H1 (cell line): ENCODE results near the gene PDSS1. TPM values are rescaled to one million over a fixed set of nuclear protein-coding genes. Genes with fewer than 3 reads are reported as not detected.

Experiments used
- CTCF ChIA-PET: fragments of 300-600 bp; sonication (Branson Sonifier 250); formaldehyde crosslinking; loops from one replicate; lab custom pipeline; 2021; ENCODE audit not compliant: partially characterized antibody; lab: Charles Lee
- POLR2A ChIA-PET: fragments of 300-600 bp; sonication (Branson Sonifier 250); formaldehyde crosslinking; loops from one replicate; lab custom pipeline; 2021; ENCODE audit warnings: inconsistent platforms; ENCODE audit not compliant: partially characterized antibody; lab: Charles Lee
- DNase-seq, 2 experiments: peaks; one replicate each; pipeline versions ENCODE4 v3.0.0 to v3.0.0-alpha.2; 2010 to 2022; ENCODE audit warnings: low spot score in 2 of 2, low read depth in 1 of 2, mixed read lengths in 1 of 2
- FAIRE-seq: peaks from 2 replicates; lab custom pipeline; 2011; peaks lifted over from hg19 to GRCh38; lab: Jason Lieb, UNC
- H2AFZ ChIP-seq: 2 replicates; pipeline ENCODE4 v1.8.1; 2012; ENCODE audit warnings: low read length, inconsistent platforms
- H2AK5ac ChIP-seq: 2 replicates; pipeline ENCODE4 v1.6.1; 2013; ENCODE audit warnings: low read depth, low read length
- H2BK120ac ChIP-seq: replicated peaks from 2 replicates; pipeline ENCODE3; 2013; ENCODE audit warnings: low read depth, low read length, inconsistent platforms
- H2BK12ac ChIP-seq: 2 replicates; pipeline ENCODE4 v1.6.1; 2013; ENCODE audit warnings: low read depth, low read length
- H2BK15ac ChIP-seq: 2 replicates; pipeline ENCODE4 v1.6.1; 2013; ENCODE audit warnings: low read length
- H2BK20ac ChIP-seq: 2 replicates; pipeline ENCODE4 v1.6.1; 2013; ENCODE audit warnings: low read length
- H2BK5ac ChIP-seq: 2 replicates; pipeline ENCODE4 v1.6.1; 2013; ENCODE audit warnings: low read depth, low read length
- H3K14ac ChIP-seq: 2 replicates; pipeline ENCODE4 v1.6.1; 2013; ENCODE audit warnings: inconsistent platforms; ENCODE audit not compliant: insufficient read length
- H3K18ac ChIP-seq: 2 replicates; pipeline ENCODE4 v1.6.1; 2013; ENCODE audit warnings: low read length; ENCODE audit errors: extremely low read depth
- H3K23ac ChIP-seq: 2 replicates; pipeline ENCODE4 v1.6.1; 2013; ENCODE audit warnings: inconsistent platforms; ENCODE audit not compliant: insufficient read length
- H3K23me2 ChIP-seq: 2 replicates; pipeline ENCODE4 v1.6.1; 2013; ENCODE audit warnings: low read depth, low read length
- H3K27ac ChIP-seq: 2 replicates; pipeline ENCODE4 v1.6.1; 2011; ENCODE audit warnings: low read depth, low read length, inconsistent platforms
- H3K27me3 ChIP-seq, 4 experiments: replicated peaks in 1 of 4; 1 replicate in 1 of 4; 2 replicates in 3 of 4; pipeline versions ENCODE4 v1.6.1 to v1.8.1; 2011 to 2013; ENCODE audit warnings: low read length in 3 of 4, mild to moderate bottlenecking in 3 of 4, inconsistent platforms in 2 of 4, mixed read lengths in 2 of 4, moderate library complexity in 1 of 4; ENCODE audit not compliant: control insufficient read depth in 3 of 4, insufficient read depth in 3 of 4; ENCODE audit errors: extremely low read depth in 1 of 4
- H3K36me3 ChIP-seq, 4 experiments: 2 replicates each; pipeline versions ENCODE4 v1.6.1 to v1.8.1; 2011 to 2013; ENCODE audit warnings: mild to moderate bottlenecking in 4 of 4, low read length in 3 of 4, moderate library complexity in 2 of 4, control low read depth in 1 of 4, inconsistent platforms in 1 of 4; ENCODE audit not compliant: insufficient read depth in 4 of 4, control insufficient read depth in 2 of 4
- H3K4ac ChIP-seq: replicated peaks from 2 replicates; pipeline ENCODE3; 2013; ENCODE audit warnings: low read length, low read depth, mixed read lengths, inconsistent platforms; ENCODE audit not compliant: insufficient read length
- H3K4me1 ChIP-seq, 4 experiments: replicated peaks in 1 of 4; 1 replicate in 1 of 4; 2 replicates in 3 of 4; pipeline versions ENCODE4 v1.6.1 to v1.8.1; 2011 to 2013; ENCODE audit warnings: low read length in 3 of 4, inconsistent platforms in 2 of 4, mixed read lengths in 1 of 4; ENCODE audit not compliant: insufficient read depth in 4 of 4, control insufficient read depth in 3 of 4
- H3K4me2 ChIP-seq, 2 experiments: 2 replicates each; pipeline versions ENCODE4 v1.6.1 to v1.8.1; 2011 to 2013; ENCODE audit warnings: low read depth in 2 of 2, low read length in 2 of 2, control low read depth in 1 of 2, inconsistent platforms in 1 of 2, mild to moderate bottlenecking in 1 of 2; ENCODE audit not compliant: insufficient read depth in 1 of 2
- H3K4me3 ChIP-seq, 4 experiments: fragments of 200-600, 300-600 bp in 1 of 4; sonication (generic), shearing (Covaris generic), sonication (Bioruptor Twin) in 1 of 4; 2 replicates each; pipeline versions ENCODE4 v1.5.1 to v1.8.1; 2011 to 2016; ENCODE audit warnings: low read length in 4 of 4, low read depth in 3 of 4, control low read depth in 2 of 4, inconsistent platforms in 2 of 4, mild to moderate bottlenecking in 2 of 4, mixed read lengths in 1 of 4, moderate library complexity in 1 of 4; ENCODE audit not compliant: insufficient read depth in 2 of 4; ENCODE audit errors: extremely low read depth in 1 of 4
- H3K56ac ChIP-seq: replicated peaks from 2 replicates; pipeline ENCODE3; 2013; ENCODE audit warnings: low read depth, mild to moderate bottlenecking, mixed read lengths, low read length, inconsistent platforms; ENCODE audit not compliant: insufficient read length
- H3K79me1 ChIP-seq: 2 replicates; pipeline ENCODE4 v1.6.1; 2013; ENCODE audit warnings: low read depth, low read length, control low read depth
- H3K79me2 ChIP-seq, 2 experiments: 2 replicates each; pipeline versions ENCODE4 v1.6.1 to v1.8.1; 2012 to 2013; ENCODE audit warnings: low read length in 2 of 2, mild to moderate bottlenecking in 2 of 2, inconsistent platforms in 1 of 2; ENCODE audit not compliant: insufficient read depth in 2 of 2, control insufficient read depth in 1 of 2
- H3K9ac ChIP-seq, 4 experiments: replicated peaks in 1 of 4; 1 replicate in 1 of 4; 2 replicates in 3 of 4; pipeline versions ENCODE4 v1.6.1 to v1.8.1; 2011 to 2013; ENCODE audit warnings: low read depth in 3 of 4, low read length in 3 of 4, control low read depth in 2 of 4, mild to moderate bottlenecking in 2 of 4, moderate library complexity in 2 of 4, inconsistent platforms in 1 of 4; ENCODE audit errors: extremely low read depth in 1 of 4
- H3K9me3 ChIP-seq, 2 experiments: 2 replicates each; pipeline versions ENCODE4 v1.6.1 to v1.8.1; 2012 to 2013; ENCODE audit warnings: mild to moderate bottlenecking in 2 of 2, moderate library complexity in 2 of 2, control low read depth in 1 of 2, inconsistent platforms in 1 of 2, low read depth in 1 of 2, low read length in 1 of 2, mixed read lengths in 1 of 2; ENCODE audit not compliant: insufficient read depth in 2 of 2
- H4K20me1 ChIP-seq, 2 experiments: replicated peaks in 1 of 2; 2 replicates each; pipeline versions ENCODE3 to v1.8.1; 2011 to 2013; ENCODE audit warnings: inconsistent platforms in 2 of 2, low read length in 2 of 2, mild to moderate bottlenecking in 1 of 2; ENCODE audit not compliant: insufficient read depth in 2 of 2, control insufficient read depth in 1 of 2
- H4K5ac ChIP-seq: 2 replicates; pipeline ENCODE4 v1.6.1; 2013; ENCODE audit warnings: low read length, low read depth, mixed read lengths, inconsistent platforms; ENCODE audit not compliant: insufficient read length
- H4K8ac ChIP-seq: 2 replicates; pipeline ENCODE4 v1.8.0; 2013; ENCODE audit warnings: mild to moderate bottlenecking, moderate library complexity, low read length, inconsistent platforms; ENCODE audit not compliant: insufficient read depth; ENCODE audit errors: extremely low read depth
- H4K91ac ChIP-seq: replicated peaks from 2 replicates; pipeline ENCODE3; 2013; ENCODE audit warnings: low read length, mixed read lengths, inconsistent platforms; ENCODE audit not compliant: insufficient read length
- POLR2A ChIP-seq, 2 experiments: IDR thresholded peaks; 1 replicate in 1 of 2; 2 replicates in 1 of 2; pipeline ENCODE4 v1.6.1; 2011; ENCODE audit warnings: low read depth in 2 of 2, low read length in 2 of 2, mild to moderate bottlenecking in 2 of 2; ENCODE audit errors: control extremely low read depth in 1 of 2
- TEAD4 ChIP-seq: IDR thresholded peaks from 2 replicates; pipeline ENCODE4 v1.6.1; 2012; ENCODE audit warnings: low read depth, low read length, inconsistent platforms, mixed read lengths
- WGBS, 2 experiments: shearing (Covaris generic) in 1 of 2; methylation state at CpG; one replicate each; pipeline versions ENCODE4 v1.1.6 to v1.1.7; 2013 to 2015; ENCODE audit warnings: low lambda C conversion rate in 2 of 2, mixed read lengths in 2 of 2, inconsistent platforms in 1 of 2, low coverage in 1 of 2, missing lambda C conversion rate in 1 of 2; ENCODE audit not compliant: insufficient replicate concordance in 2 of 2, insufficient coverage in 1 of 2, insufficient read length in 1 of 2; ENCODE audit errors: extremely low coverage in 1 of 2, missing lambda C conversion rate in 1 of 2; 5-methylcytosine and 5-hydroxymethylcytosine counted together
- polyA plus RNA-seq, 7 experiments: library from polyadenylated mRNA; depleted of rRNA in 3 of 7; stranded (reverse) in 5 of 7; unstranded in 2 of 7; fragments of >200 nt in 5 of 7; fragments of 200-250 nt in 2 of 7; gene quantifications; 1 replicate in 5 of 7; 2 replicates in 1 of 7; 4 replicates in 1 of 7; pipeline versions ENCODE4 v1.2.1 to v1.2.3, GENCODE V29; 2011 to 2013; ENCODE audit warnings: missing spikeins in 2 of 7, mixed read lengths in 2 of 7
- total RNA-seq: library from RNA; stranded (reverse); fragmentation: NEBNext Ultra II Directional; extraction: Animal tissue kit (Norgen Biotek cat#: 25700); gene quantifications from 2 replicates; pipeline ENCODE4 v1.2.1, GENCODE V29; 2021

PDSS1 gene
- total and polyA plus RNA-seq, 2 of the 8 experiments (the other 6 are each of a cell fraction or from before 2014, with no cell fraction given): 21.3 to 26.0 TPM

GRCh38 chr10:26717476-26717875 is 20.0 kb downstream of the PDSS1 start:
- H3K9ac ChIP-seq: no peak overlapping the region
- H2AFZ ChIP-seq: no peak overlapping the region
- no peaks in the 10 kb centered on the region for H3K27me3 ChIP-seq
- H3K79me2 ChIP-seq: no peaks in the 10 kb centered on the region; a peak in 1 of 4 replicates
- FAIRE-seq (no peak), DNase-seq (no peak)
- no peak overlapping the region for H3K4me2 ChIP-seq
- ChIA-PET CTCF (interaction anchor here (3.1 kb wide), 1 partner anchor 8 kb away, joined by 19 read pairs; no protein-coding TSS in a partner anchor), POLR2A (no interaction called here)
- no peak overlapping the region for H2AK5ac ChIP-seq
- no peak overlapping the region for H3K4ac ChIP-seq
- H3K56ac ChIP-seq: no peak overlapping the region
- H3K4me3 ChIP-seq: no peak overlapping the region
- H2BK5ac ChIP-seq: no peak overlapping the region
- H3K14ac ChIP-seq: no peak overlapping the region
- no peak overlapping the region for H2BK12ac ChIP-seq
- no peaks in the 10 kb centered on the region for H3K23me2 ChIP-seq
- no peak overlapping the region for H2BK20ac ChIP-seq
- H2BK120ac ChIP-seq: no peak overlapping the region
- H3K9me3 ChIP-seq: no peaks in the 10 kb centered on the region
- H2BK15ac ChIP-seq: no peak overlapping the region
- H4K8ac ChIP-seq: no peak overlapping the region
- H3K36me3 ChIP-seq: peaks cover 4 to 36% (median 18%) of the 10 kb centered on the region in 4 experiments; a peak in 6 of 8 replicates
- H3K4me1 ChIP-seq: no peaks in the 10 kb centered on the region
- H3K23ac ChIP-seq: no peak overlapping the region
- H4K20me1 ChIP-seq: peaks cover 0 to 3% of the 10 kb centered on the region in 2 experiments
- H3K18ac ChIP-seq: no peak overlapping the region
- no peak overlapping the region for H4K5ac ChIP-seq
- 95% methylated on average over 7 of the region's 7 CpGs; no CpG with 5 or more reads in 1 of the 2 experiments for WGBS, 2 experiments
- no peak overlapping the region for H3K27ac ChIP-seq
- H4K91ac ChIP-seq: no peak overlapping the region
- H3K79me1 ChIP-seq: no peaks in the 10 kb centered on the region
- TF ChIP-seq POLR2A (IDR thresholded peaks at IDR 0.05; ENCODE audit: control extremely low read depth in 1 of 2, low read depth in 2 of 2, low read length in 2 of 2) (no peak), TEAD4 (no peak)
